OCI-LY1 (cell line): ENCODE data around the gene CAMK1G.

Experiments
- CTCF ChIP-seq: fragments of 200-600 bp; sonication (generic), shearing (Covaris generic); IDR thresholded peaks from 2 replicates; pipeline ENCODE4 v1.5.1; 2017; ENCODE audit warnings: mild to moderate bottlenecking, antibody characterized with exemption, low read length, moderate library complexity, mixed read lengths
- EZH2 ChIP-seq: fragments of 200-600 bp; sonication (generic), shearing (Covaris generic); IDR thresholded peaks from 2 replicates; pipeline ENCODE4 v1.8.0; 2017; ENCODE audit warnings: borderline replicate concordance, mixed run types, mild to moderate bottlenecking, antibody characterized with exemption, low read length, moderate library complexity, mixed read lengths

- TF ChIP-seq CTCF (no peak), EZH2 (no peak)
Observed at GRCh38 chr1:209595028-209595427, 11.5 kb downstream of the CAMK1G start.
